Body of pancreas (tissue), 4 donors: ENCODE measurements around the gene PEPD.

ENCODE experiments used
- POLR2A ChIP-seq, 3 donors: fragments of 450-650 bp; IDR thresholded peaks; one replicate each; pipeline ENCODE4 v1.6.1; 2016; ENCODE audit warnings: antibody characterized with exemption in 3 of 3, mild to moderate bottlenecking in 2 of 3
- TF ChIP-seq, protein P1 (sequence below), 7 experiments: fragments of 450-650 bp in 4 of 7; fragments of 200-600 bp in 3 of 7; sonication (generic) in 3 of 7; IDR thresholded peaks; one replicate each; pipeline ENCODE4 v1.5.1; 2016 to 2019; ENCODE audit warnings: antibody characterized with exemption in 7 of 7

DNA sequence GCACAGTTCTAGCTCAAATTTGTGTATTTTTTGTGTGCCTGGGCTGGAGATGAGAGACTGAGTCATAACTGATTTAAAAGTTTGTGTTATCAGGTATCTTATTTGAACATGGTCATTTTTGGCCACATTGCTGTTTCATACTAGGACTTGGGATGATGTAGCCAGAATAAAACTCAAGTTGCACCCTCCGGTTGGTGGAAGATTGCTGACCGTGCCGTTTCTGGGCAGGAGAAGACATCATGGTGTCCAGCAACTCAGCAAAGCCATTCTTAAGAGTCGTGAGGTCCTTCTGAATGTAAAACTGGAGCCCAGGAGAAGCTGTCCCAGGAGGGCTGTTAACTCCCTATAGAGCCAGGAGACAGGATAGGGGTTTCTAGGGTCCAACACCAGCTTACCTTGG is 140.5 kb downstream of the PEPD start:
- TF ChIP-seq, protein P1, sequence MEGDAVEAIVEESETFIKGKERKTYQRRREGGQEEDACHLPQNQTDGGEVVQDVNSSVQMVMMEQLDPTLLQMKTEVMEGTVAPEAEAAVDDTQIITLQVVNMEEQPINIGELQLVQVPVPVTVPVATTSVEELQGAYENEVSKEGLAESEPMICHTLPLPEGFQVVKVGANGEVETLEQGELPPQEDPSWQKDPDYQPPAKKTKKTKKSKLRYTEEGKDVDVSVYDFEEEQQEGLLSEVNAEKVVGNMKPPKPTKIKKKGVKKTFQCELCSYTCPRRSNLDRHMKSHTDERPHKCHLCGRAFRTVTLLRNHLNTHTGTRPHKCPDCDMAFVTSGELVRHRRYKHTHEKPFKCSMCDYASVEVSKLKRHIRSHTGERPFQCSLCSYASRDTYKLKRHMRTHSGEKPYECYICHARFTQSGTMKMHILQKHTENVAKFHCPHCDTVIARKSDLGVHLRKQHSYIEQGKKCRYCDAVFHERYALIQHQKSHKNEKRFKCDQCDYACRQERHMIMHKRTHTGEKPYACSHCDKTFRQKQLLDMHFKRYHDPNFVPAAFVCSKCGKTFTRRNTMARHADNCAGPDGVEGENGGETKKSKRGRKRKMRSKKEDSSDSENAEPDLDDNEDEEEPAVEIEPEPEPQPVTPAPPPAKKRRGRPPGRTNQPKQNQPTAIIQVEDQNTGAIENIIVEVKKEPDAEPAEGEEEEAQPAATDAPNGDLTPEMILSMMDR (IDR thresholded peaks at IDR 0.05), result no peak
- TF ChIP-seq POLR2A (IDR thresholded peaks at IDR 0.05), result no peak
